Sigmoid colon (tissue), 3 donors: ENCODE measurements around the gene PRKAB2.

ENCODE experiments used
- CTCF ChIP-seq, 4 experiments: fragments of 450-650 bp in 3 of 4; fragments of 200-600 bp in 1 of 4; IDR thresholded peaks; one replicate each; pipeline ENCODE4 v1.5.1; 2016 to 2019; ENCODE audit warnings: antibody characterized with exemption in 4 of 4, mild to moderate bottlenecking in 3 of 4, moderate library complexity in 2 of 4
- POLR2A ChIP-seq, 2 donors: fragments of 450-650 bp; IDR thresholded peaks; one replicate each; pipeline ENCODE4 v1.6.1; 2016; ENCODE audit warnings: antibody characterized with exemption in 2 of 2, mild to moderate bottlenecking in 2 of 2, moderate library complexity in 2 of 2

GRCh38 chr1:147204080-147204479 is 31.8 kb upstream of the PRKAB2 start:
- TF ChIP-seq POLR2A (IDR thresholded peaks at IDR 0.05) (no peak), CTCF (IDR thresholded peaks at IDR 0.05) (no peak)
